Ovary (tissue), 9 donors: Measurements from ENCODE around the gene BTBD9. TPM values are rescaled to one million over a fixed set of nuclear protein-coding genes. Genes with fewer than 3 reads are reported as not detected.
A peak's percentile ranks its signal among the peaks of the same experiment; 100 is the strongest.

ENCODE experiments used
- DNase-seq, 5 donors: peaks; one replicate each; pipeline ENCODE4 v3.0.0-alpha.2; 2019 to 2020
- H3K27ac ChIP-seq, 2 donors: fragments of 200-600 bp; one replicate each; pipeline versions ENCODE4 v1.5.1 to v1.8.0; 2019 to 2022
- H3K27me3 ChIP-seq: fragments of 200-600 bp; one replicate; pipeline ENCODE4 v1.8.0; 2022
- H3K36me3 ChIP-seq: fragments of 200-600 bp; sonication (generic); one replicate; pipeline ENCODE4 v1.5.1; 2019
- H3K4me1 ChIP-seq: one replicate; pipeline ENCODE4 v1.8.1; 2013; ENCODE audit warnings: mild to moderate bottlenecking, moderate library complexity; ENCODE audit not compliant: insufficient read depth
- H3K4me3 ChIP-seq: fragments of 200-600 bp; sonication (generic); one replicate; pipeline ENCODE4 v1.5.1; 2017
- H3K9me3 ChIP-seq, 2 donors: fragments of 200-600 bp in 1 of 2; sonication (generic) in 1 of 2; one replicate each; pipeline versions ENCODE4 v1.5.1 to v1.8.1; 2013 to 2019; ENCODE audit warnings: mild to moderate bottlenecking in 1 of 2, moderate library complexity in 1 of 2
- EP300 ChIP-seq: sonication (generic); formaldehyde crosslinking; IDR thresholded peaks from one replicate; pipeline ENCODE4 v1.6.1; 2017; ENCODE audit warnings: antibody characterized with exemption
- POLR2A ChIP-seq: fragments of 450-650 bp; IDR thresholded peaks from one replicate; pipeline ENCODE4 v1.6.1; 2017; ENCODE audit warnings: antibody characterized with exemption, mild to moderate bottlenecking, moderate library complexity
- WGBS, 3 donors: extraction: QIAGEN DNeasy Blood & Tissue Kit in 1 of 3; methylation state at CpG; one replicate each; pipeline versions ENCODE4 v1.1.5 to v1.1.7; 2013 to 2017; 5-methylcytosine and 5-hydroxymethylcytosine counted together
- intact Hi-C, 4 donors: fragments of 100-400 bp; cut with DNase I; formaldehyde crosslinking; loops; one replicate each; pipeline versions ENCODE4 v1.11.0 to v1.15.1; 2022 to 2023
- polyA plus RNA-seq, 2 donors: library from polyadenylated mRNA; stranded (reverse); fragments of 200-250 nt in 1 of 2; fragments of 350-450 nt in 1 of 2; fragmentation: Illumina TruSeq in 1 of 2; extraction: RNeasy Lipid Tissue Mini Kit (QIAGEN cat#74804) in 1 of 2; gene quantifications; one replicate each; pipeline ENCODE4 v1.2.3, GENCODE V29; 2013 to 2014
- total RNA-seq, 7 donors: library from RNA; depleted of rRNA in 2 of 7; stranded (reverse); fragments of >200 nt in 2 of 7; fragmentation: NEBNext Ultra II Directional in 3 of 7; extraction: Animal tissue kit (Norgen Biotek cat#: 25700) in 3 of 7; gene quantifications; one replicate each; pipeline versions ENCODE4 v1.1.0 to v1.2.4, GENCODE V29; 2016 to 2023
- TF ChIP-seq, protein P1 (sequence below), 3 donors: fragments of 450-650 bp in 2 of 3; fragments of 200-600 bp in 1 of 3; IDR thresholded peaks; one replicate each; pipeline versions ENCODE4 v1.5.1 to v1.8.0; 2016 to 2022; ENCODE audit warnings: antibody characterized with exemption in 3 of 3, mild to moderate bottlenecking in 1 of 3
- donor health status: DM: no; HTN: no; CAD: no; lungs with moderate emphysema.
- donor health status: DM: no; HTN: no; CAD: no.
- donor health status: Bipolar disorder and iron deficiency.
- donor health status: DM: yes; HTN: yes; CAD: no.
- donor health status: DM: no; HTN: no; CAD: no.
- donor health status: DM: yes; HTN: yes; CAD: no.

The BTBD9 gene
- total and polyA plus RNA-seq, 9 donors = 7.2 to 28.8 (median 21.0) TPM

DNA sequence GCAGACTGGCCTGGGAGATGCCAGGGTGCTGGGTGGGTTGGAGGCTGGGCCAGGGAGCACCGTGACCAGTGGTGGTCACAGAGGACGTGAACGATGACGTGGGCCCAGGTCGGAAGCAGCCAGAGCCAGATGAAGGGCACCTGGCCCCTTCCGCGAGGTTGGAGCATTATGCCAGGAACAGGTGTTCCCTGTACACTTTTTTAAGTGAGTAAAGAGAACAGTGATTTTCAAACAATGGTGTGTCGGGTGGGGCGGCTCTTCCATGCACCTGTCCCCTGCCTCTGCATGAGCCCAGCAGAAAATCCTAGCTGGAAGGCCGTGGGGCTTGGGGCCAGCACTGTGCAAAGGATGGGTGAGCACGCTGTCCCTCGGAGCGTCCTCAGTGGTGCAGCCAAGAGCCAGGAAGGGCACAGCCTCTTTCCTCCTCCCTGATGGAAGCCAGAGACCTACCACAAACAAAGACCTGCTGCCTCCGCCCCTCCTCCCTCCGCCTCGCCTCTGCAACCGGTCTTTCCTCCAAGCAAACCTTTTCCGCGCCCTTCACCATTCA is 469.7 kb downstream of the BTBD9 start:
- intact Hi-C loops = no loop called here
- Histone ChIP-seq H3K4me1 (no peaks in the 10 kb centered on the region), H3K27me3 (no peaks in the 10 kb centered on the region), H3K4me3 (no peak overlapping the region), H3K36me3 (no peaks in the 10 kb centered on the region), H3K27ac (no peak overlapping the region), H3K9me3 (no peaks in the 10 kb centered on the region)
- 81 to 87% (median 83%) methylated on average over 19 of the region's 19 CpGs for WGBS, 3 donors
- peak in 1 of 5 donors; percentile 23 for DNase-seq
- TF ChIP-seq POLR2A (no peak), EP300 (no peak)
- TF ChIP-seq, protein P1, sequence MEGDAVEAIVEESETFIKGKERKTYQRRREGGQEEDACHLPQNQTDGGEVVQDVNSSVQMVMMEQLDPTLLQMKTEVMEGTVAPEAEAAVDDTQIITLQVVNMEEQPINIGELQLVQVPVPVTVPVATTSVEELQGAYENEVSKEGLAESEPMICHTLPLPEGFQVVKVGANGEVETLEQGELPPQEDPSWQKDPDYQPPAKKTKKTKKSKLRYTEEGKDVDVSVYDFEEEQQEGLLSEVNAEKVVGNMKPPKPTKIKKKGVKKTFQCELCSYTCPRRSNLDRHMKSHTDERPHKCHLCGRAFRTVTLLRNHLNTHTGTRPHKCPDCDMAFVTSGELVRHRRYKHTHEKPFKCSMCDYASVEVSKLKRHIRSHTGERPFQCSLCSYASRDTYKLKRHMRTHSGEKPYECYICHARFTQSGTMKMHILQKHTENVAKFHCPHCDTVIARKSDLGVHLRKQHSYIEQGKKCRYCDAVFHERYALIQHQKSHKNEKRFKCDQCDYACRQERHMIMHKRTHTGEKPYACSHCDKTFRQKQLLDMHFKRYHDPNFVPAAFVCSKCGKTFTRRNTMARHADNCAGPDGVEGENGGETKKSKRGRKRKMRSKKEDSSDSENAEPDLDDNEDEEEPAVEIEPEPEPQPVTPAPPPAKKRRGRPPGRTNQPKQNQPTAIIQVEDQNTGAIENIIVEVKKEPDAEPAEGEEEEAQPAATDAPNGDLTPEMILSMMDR (IDR thresholded peaks at IDR 0.05) = no peak

DNA sequence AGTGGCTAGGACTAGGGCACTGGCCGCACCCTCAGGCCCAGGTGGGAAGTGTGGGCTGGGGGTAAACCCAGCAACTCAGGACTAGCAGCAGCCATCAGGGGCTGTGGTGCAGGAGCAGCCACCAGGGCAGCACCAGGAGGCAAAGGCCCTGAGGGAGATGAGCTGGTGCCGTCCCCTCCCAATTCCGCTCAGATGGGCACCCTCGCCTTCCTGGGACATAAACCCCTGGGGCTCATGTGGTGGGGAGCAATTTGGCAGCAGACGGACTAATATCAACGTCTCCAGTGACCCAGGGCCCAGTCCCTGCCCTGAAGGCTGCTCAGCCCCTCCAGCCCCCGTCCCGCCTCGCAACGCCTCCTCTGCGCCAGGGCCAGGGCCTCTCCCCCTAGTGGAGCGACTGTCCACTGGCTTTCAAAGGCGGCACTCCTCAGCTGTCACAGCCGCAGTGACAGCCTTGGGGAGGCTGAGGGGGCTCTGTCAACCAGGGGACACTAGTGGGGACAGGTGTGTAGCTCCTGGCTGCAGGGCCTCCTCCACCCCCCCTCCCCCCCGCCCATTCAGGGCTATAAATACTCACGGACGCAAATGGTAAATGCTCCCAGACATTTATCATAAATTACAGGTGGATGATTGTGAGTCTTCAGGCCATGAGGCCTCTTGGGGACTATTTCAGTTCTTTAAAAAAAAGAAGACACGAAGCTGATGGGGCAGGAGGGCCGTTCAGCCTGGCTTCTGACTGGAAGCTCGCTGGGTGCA is 470.3 kb downstream of the BTBD9 start:
- no peaks in the 10 kb centered on the region for H3K27me3 ChIP-seq
- no peaks in the 10 kb centered on the region for H3K9me3 ChIP-seq
- peak in 1 of 5 donors; percentile 14 for DNase-seq
- no peaks in the 10 kb centered on the region for H3K36me3 ChIP-seq
- H3K4me1 ChIP-seq = no peaks in the 10 kb centered on the region
- TF ChIP-seq EP300 = no peak
- TF ChIP-seq, protein P1 (IDR thresholded peaks at IDR 0.05) = no peak
- no peak for TF ChIP-seq POLR2A
- no peak overlapping the region for H3K4me3 ChIP-seq
- 84 to 86% (median 85%) methylated on average over 20 of the region's 20 CpGs for WGBS, 3 donors
- no peak overlapping the region for H3K27ac ChIP-seq
- intact Hi-C loops = no loop called here

DNA sequence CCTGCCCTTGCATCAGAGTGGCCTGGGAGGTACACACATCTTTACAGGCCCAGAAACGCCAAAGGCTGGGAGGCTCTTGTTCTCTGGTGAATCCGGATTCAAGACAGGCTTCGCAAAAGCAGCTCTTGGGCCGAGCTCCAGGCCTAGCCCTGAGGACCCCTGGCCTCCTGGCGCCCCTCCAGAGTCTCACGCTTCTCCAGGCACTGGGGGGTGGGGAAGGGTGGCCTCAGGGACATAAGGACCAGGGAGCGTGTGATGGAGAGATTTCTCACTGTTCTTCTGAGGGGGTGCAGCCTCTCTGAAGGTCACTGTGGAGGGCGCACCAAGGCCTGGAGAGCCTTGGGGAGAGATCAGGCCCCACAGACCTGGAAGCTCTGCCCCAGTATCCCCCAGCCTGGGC is 471.0 kb downstream of the BTBD9 start:
- peak in 1 of 5 donors; percentile 32 for DNase-seq
- TF ChIP-seq, protein P1 (IDR thresholded peaks at IDR 0.05) = no peak
- TF ChIP-seq EP300 (no peak), POLR2A (no peak)
- Histone ChIP-seq H3K9me3 (no peaks in the 10 kb centered on the region), H3K27me3 (no peaks in the 10 kb centered on the region), H3K4me1 (no peaks in the 10 kb centered on the region), H3K4me3 (no peak overlapping the region), H3K27ac (no peak overlapping the region), H3K36me3 (no peaks in the 10 kb centered on the region)
- intact Hi-C loops = no loop called here
- 84 to 90% (median 86%) methylated on average over 8 of the region's 8 CpGs for WGBS, 3 donors

DNA sequence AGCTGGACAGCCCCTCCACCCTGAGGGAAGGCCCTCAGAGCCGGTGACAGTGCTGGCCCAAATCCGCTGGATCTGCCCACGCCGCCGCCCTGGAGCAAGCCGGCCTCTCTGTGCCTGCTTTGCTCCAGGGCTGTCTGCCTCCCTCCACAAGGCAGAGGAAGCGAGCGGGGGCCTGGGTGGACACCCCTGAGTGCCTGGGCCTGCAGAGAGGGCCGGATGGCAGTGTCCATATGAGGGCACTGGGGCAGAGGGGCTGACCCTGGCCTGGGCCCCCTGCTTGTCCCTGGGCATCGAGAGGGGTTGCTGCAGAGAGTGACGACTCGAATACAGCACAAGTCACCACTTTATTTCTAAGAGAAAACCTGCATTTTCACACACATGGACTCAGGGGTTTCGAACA is 471.6 kb downstream of the BTBD9 start:
- no peaks in the 10 kb centered on the region for H3K9me3 ChIP-seq
- no peaks in the 10 kb centered on the region for H3K4me1 ChIP-seq
- intact Hi-C loops = no loop called here
- no peak overlapping the region for H3K4me3 ChIP-seq
- WGBS, 3 donors = 92 to 94% (median 93%) methylated on average over 13 of the region's 13 CpGs
- H3K36me3 ChIP-seq = no peaks in the 10 kb centered on the region
- DNase-seq = no peak
- TF ChIP-seq POLR2A = no peak
- TF ChIP-seq EP300 = no peak
- TF ChIP-seq, protein P1 (IDR thresholded peaks at IDR 0.05) = no peak
- H3K27me3 ChIP-seq = no peaks in the 10 kb centered on the region
- H3K27ac ChIP-seq = no peak overlapping the region
